Bladder microvascular endothelial cell (primary cell): Measurements from ENCODE around the gene SLC2A6. TPM values are rescaled to one million over a fixed set of nuclear protein-coding genes. Genes with fewer than 3 reads are reported as not detected.

ENCODE experiments used
- total RNA-seq: library from RNA; depleted of rRNA; stranded (reverse); fragments of >200 nt; gene quantifications from 2 replicates; pipeline ENCODE4 v1.2.3, GENCODE V29; 2014

The SLC2A6 gene
- total RNA-seq = 30.0 and 40.0 TPM in 2 replicates

GRCh38 chr9:133478851-133479711 is at the start of gene SLC2A6:
Gene SLC2A6 (minus strand): TSS chr9:133479099. CDS start chr9:133479059, 40 bp downstream.

GRCh38 chr9:133524679-133525228 is 45.9 kb upstream of the SLC2A6 start, which contains the start of gene MYMK:
Gene MYMK (minus strand): TSS chr9:133524959. CDS start chr9:133524844, 115 bp downstream.

GRCh38 chr9:133459476-133460404 is 19.2 kb downstream of the SLC2A6 start, which contains the start of gene CACFD1:
Gene CACFD1 (plus strand): TSS chr9:133459978. CDS start chr9:133460067, 89 bp downstream.

GRCh38 chr9:133421615-133422542 is 57.0 kb downstream of the SLC2A6 start, which contains the start of gene ADAMTS13:
Gene ADAMTS13 (plus strand): TSS chr9:133422367. CDS start chr9:133422444, 77 bp downstream.

Other genes with a start within 250 kb of the SLC2A6 start
- gene ABO, start 203.9 kb downstream of the SLC2A6 start, total RNA-seq = 0.16 TPM in 1 of 2 replicates, not detected in the other
- gene SURF6, start 142.9 kb downstream of the SLC2A6 start, total RNA-seq = 5.7 and 18.4 TPM in 2 replicates
- 9.4 and 39.6 TPM in 2 replicates for gene MED22, start 131.0 kb downstream of the SLC2A6 start, total RNA-seq
- 1,653 and 2,260 TPM in 2 replicates for gene RPL7A, start 130.9 kb downstream of the SLC2A6 start, total RNA-seq
- 14.9 and 17.1 TPM in 2 replicates for gene SURF1, start 122.6 kb downstream of the SLC2A6 start, total RNA-seq
- 10.4 and 12.6 TPM in 2 replicates for gene SURF2, start 122.5 kb downstream of the SLC2A6 start, total RNA-seq
- 233 and 341 TPM in 2 replicates for gene SURF4, start 103.0 kb downstream of the SLC2A6 start, total RNA-seq
- 0.25 and 0.49 TPM in 2 replicates for gene STKLD1, start 102.7 kb downstream of the SLC2A6 start, total RNA-seq
- 14.6 and 23.6 TPM in 2 replicates for gene REXO4, start 61.1 kb downstream of the SLC2A6 start, total RNA-seq
- gene ADAMTS13, start 56.7 kb downstream of the SLC2A6 start, total RNA-seq = 0.49 and 3.0 TPM in 2 replicates
- gene CACFD1, start 19.1 kb downstream of the SLC2A6 start, total RNA-seq = 4.7 and 30.5 TPM in 2 replicates
- gene MYMK, start 45.9 kb upstream of the SLC2A6 start, total RNA-seq = not detected in 2 replicates
- under 0.01 TPM in 2 replicates for gene ADAMTSL2, start 55.6 kb upstream of the SLC2A6 start, total RNA-seq
- not detected in 2 replicates for gene FAM163B, start 130.3 kb upstream of the SLC2A6 start, total RNA-seq
- not detected in 2 replicates for gene DBH, start 157.3 kb upstream of the SLC2A6 start, total RNA-seq